Heart right ventricle (tissue), 16 donors: ENCODE measurements around the gene MEN1. TPM values are rescaled to one million over a fixed set of nuclear protein-coding genes. Genes with fewer than 3 reads are reported as not detected.

Source experiments
- ATAC-seq, 8 donors: fragments of 200-7000 bp; cut with Tn5 transposase; one replicate each; pipeline ENCODE4 v1.9.1; 2020; ENCODE audit warnings: mild to moderate bottlenecking in 8 of 8, moderate library complexity in 8 of 8, moderate number of reproducible peaks in 1 of 8
- DNase-seq, 2 donors: peaks; one replicate each; pipeline ENCODE4 v3.0.0-alpha.2; 2020
- H3K27ac ChIP-seq, 10 donors: fragments of 200-600 bp; sonication (generic) in 2 of 10; one replicate each; pipeline versions ENCODE4 v1.5.0 to v1.8.0; 2020 to 2022; ENCODE audit warnings: mild to moderate bottlenecking in 3 of 10
- H3K27me3 ChIP-seq, 7 donors: fragments of 200-600 bp; one replicate each; pipeline ENCODE4 v1.8.0; 2021 to 2022; ENCODE audit warnings: mild to moderate bottlenecking in 2 of 7
- H3K36me3 ChIP-seq, 9 donors: fragments of 200-600 bp; sonication (generic) in 1 of 9; one replicate each; pipeline versions ENCODE4 v1.5.0 to v1.8.0; 2020 to 2022; ENCODE audit warnings: mild to moderate bottlenecking in 2 of 9
- H3K4me1 ChIP-seq, 9 donors: fragments of 200-600 bp; sonication (generic) in 1 of 9; one replicate each; pipeline versions ENCODE4 v1.5.0 to v1.8.0; 2020 to 2022; ENCODE audit warnings: mild to moderate bottlenecking in 4 of 9
- H3K4me3 ChIP-seq, 10 donors: fragments of 200-600 bp; sonication (generic) in 2 of 10; one replicate each; pipeline versions ENCODE4 v1.5.0 to v1.8.0; 2020 to 2022; ENCODE audit warnings: mild to moderate bottlenecking in 7 of 10, moderate library complexity in 2 of 10
- H3K9me3 ChIP-seq, 11 donors: fragments of 200-600 bp in 10 of 11; sonication (generic) in 2 of 11; one replicate each; pipeline versions ENCODE4 v1.5.0 to v1.8.0; 2013 to 2022; ENCODE audit warnings: mild to moderate bottlenecking in 2 of 11, control low read depth in 1 of 11, moderate library complexity in 1 of 11
- CTCF ChIP-seq, 9 donors: fragments of 200-600 bp; sonication (generic) in 2 of 9; IDR thresholded peaks; one replicate each; pipeline versions ENCODE4 v1.5.0 to v1.8.0; 2021 to 2022; ENCODE audit warnings: antibody characterized with exemption in 9 of 9, mild to moderate bottlenecking in 5 of 9, moderate library complexity in 1 of 9
- WGBS, 2 donors: extraction: QIAGEN DNeasy Blood & Tissue Kit; methylation state at CpG; one replicate each; pipeline ENCODE4 v1.1.7; 2013; ENCODE audit warnings: inconsistent platforms in 1 of 2; 5-methylcytosine and 5-hydroxymethylcytosine counted together
- intact Hi-C, 10 donors: fragments of 100-400 bp; cut with DNase I; formaldehyde crosslinking; loops; one replicate each; pipeline versions ENCODE4 v1.11.1 to v1.14.2; 2022
- polyA plus RNA-seq, 2 donors: library from polyadenylated mRNA; stranded (reverse); fragments of 200-250 nt; gene quantifications; one replicate each; pipeline ENCODE4 v1.2.3, GENCODE V29; 2013
- total RNA-seq, 10 donors: library from RNA; stranded (reverse); fragmentation: NEBNext Ultra II Directional in 3 of 10; extraction: Animal tissue kit (Norgen Biotek cat#: 25700) in 3 of 10; gene quantifications; one replicate each; pipeline versions ENCODE4 v1.2.1 to v1.2.4, GENCODE V29; 2021 to 2023
- donor health status: Arrhythmogenic right ventricular cardiomyopathy.
- donor health status: ischemic (EF 13 %, LVEDD 7.1; RV severe dilation, severe dysfunction).
- donor health status: healthy with polysubstance abuse.
- donor health status: DM: no; HTN: yes; CAD: no.
- donor health status: DM: no; HTN: no; CAD: no.
- donor health status: ischemic (EF 25% LVEDD 6.9; RV normal size, moderate dysfunction).
- donor health status: ischemic (EF 25% LVEDD 5.7; RV mildly dilated, moderate dysfunction).
- donor health status: healthy.
- donor health status: DM: yes; HTN: yes; CAD: no.
- donor health status: Ischemic cardiomyopathy.
- donor health status: ischemic (EF 35%, LVEDD 5.7; RV mildly dilated, moderate dysfunction).
- donor health status: nonischemic (EF 11% LVEDD 7.7; RV severe dilation, severe dysfunction).
- donor health status: DM: yes; HTN: yes; CAD: no.
- donor health status: PGD.
- donor health status: ischemic (EF 29% LVEDD 5.4; RV normal size, mild dysfunction).
- donor health status: nonischemic (EF 23%, LVEDD 6.1; RV moderate dilation, normal function).

Gene MEN1
- total and polyA plus RNA-seq, 12 donors, result 5.8 to 12.5 (median 8.7) TPM

- 19 to 22% methylated on average over 9 of the region's 9 CpGs for WGBS, 2 donors
- Histone ChIP-seq H3K4me3 (peak overlapping the region in 7 of 10 donors; percentile 32 to 56 (median 43)), H3K27me3 (no peaks in the 10 kb centered on the region), H3K4me1 (peaks cover 25 to 47% (median 38%) of the 10 kb centered on the region in 9 donors), H3K9me3 (no peaks in the 10 kb centered on the region), H3K36me3 (no peaks in the 10 kb centered on the region), H3K27ac (peak overlapping the region in 6 of 10 donors; percentile 12 to 77 (median 32))
- DNase-seq, result no peak
- intact Hi-C loops, result loop anchor here in 9 of 10 donors (2.0 to 10.0 kb wide), 8 partner anchors 42 to 272 kb away; partner anchors contain the start of genes ARL2 (in 4 of the 9), BATF2 (in 1 of the 9), SNX15 (in 1 of the 9) and ZNHIT2 (in 1 of the 9)
- no peak for TF ChIP-seq CTCF (IDR thresholded peaks at IDR 0.05)
- no peak for ATAC-seq
These were observed 34.9 kb upstream of the MEN1 start for GRCh38 chr11:64845129-64845775.

DNA sequence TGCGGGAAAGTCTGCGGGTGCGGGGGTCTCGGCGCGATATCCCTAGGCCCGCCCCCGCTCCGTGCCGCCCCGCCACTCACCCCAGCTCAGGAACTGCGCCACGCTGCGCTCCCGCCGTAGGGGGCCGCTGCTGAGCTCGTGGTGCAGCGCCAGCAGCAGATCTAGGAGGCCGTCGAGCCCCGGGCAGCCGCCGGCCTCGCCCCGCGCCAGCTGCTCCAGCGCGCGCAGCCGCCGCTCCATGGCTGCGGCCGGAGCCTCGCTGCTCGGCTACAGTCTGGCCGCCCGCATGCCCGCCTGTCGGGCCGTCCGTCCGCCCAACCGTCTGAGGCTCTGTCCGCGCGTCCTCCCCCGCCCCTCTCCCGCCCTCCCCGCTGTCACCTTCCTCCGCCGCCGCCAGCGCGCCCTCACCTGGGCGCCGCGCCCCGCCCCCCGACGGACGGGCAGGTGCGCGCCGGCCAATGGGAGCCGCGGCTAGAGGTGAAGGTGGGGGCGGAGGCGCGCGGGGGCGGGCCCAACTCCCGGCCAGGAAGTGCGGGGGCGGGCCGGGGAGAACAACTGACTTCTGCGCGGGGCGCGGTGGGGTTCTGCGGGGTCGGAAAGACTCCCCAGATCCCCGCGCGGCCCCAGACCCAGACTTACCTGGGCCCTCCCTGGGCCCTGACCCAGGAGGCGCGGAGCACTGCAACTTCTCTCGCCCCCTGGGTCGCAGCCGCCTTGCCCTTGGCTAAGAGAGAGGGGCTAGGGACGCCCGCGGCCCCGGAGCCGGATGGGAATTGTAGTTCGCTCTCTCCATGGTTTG is 34.2 kb upstream of the MEN1 start, which contains the start of gene CDC42BPG:
Gene CDC42BPG (minus strand): TSS at position 324 of the 799 bp plus-strand sequence. CDS start 84 bp downstream, at position 240.
- Histone ChIP-seq H3K36me3 (no peaks in the 10 kb centered on the region), H3K4me1 (peaks cover 23 to 40% (median 31%) of the 10 kb centered on the region in 9 donors), H3K27me3 (no peaks in the 10 kb centered on the region), H3K9me3 (no peaks in the 10 kb centered on the region), H3K27ac (peak within 1 kb of the TSS in 6 of 10 donors; percentile 12 to 77 (median 32)), H3K4me3 (peak within 1 kb of the TSS in 9 of 10 donors; percentile 32 to 56 (median 42))
- ATAC-seq, result peak in 7 of 8 donors; percentile 23 to 67 (median 48)
- 2% methylated on average over 73 to 96 of the region's 96 CpGs for WGBS, 2 donors
- intact Hi-C loops, result loop anchor here in 9 of 10 donors (2.0 to 10.0 kb wide), 8 partner anchors 42 to 273 kb away; partner anchors contain the start of genes ARL2 (in 4 of the 9), BATF2 (in 1 of the 9), SNX15 (in 1 of the 9) and ZNHIT2 (in 1 of the 9)
- TF ChIP-seq CTCF (IDR thresholded peaks at IDR 0.05), result peak; percentile 38 to 79 (median 68)
- DNase-seq, result peak in 1 of 2 donors; percentile 76

DNA sequence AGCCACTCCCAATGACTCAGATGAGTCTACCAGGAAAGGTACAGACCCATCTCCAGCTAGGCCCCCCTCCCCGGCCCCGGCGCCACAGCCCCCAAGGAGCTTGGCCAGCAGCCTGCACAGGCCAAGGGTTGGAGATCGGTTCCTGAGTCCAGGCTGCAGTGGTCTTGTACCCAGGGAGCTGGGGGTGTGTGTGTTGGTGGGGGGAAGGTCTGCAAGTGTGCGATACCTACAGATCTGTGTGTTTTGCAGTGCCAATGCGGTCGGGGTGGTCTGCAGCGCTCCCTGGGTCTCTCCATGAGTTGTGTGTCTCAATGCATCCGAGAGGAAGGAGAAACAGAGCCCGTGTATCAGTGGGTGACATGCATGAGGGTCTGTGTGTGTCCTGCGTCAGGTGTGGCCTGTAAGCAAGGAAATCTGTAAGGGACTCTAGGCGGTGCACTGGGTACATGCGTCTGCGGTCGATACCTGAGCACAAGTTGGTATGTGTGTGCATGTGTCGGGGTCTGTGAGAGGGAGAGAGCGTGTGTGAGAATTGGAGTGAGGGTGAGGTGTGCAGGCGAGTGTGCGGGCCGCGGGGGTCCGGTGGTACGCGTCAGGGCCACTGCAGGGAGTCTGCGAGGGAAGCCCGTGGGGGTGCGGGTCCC is 33.5 kb upstream of the MEN1 start:
- H3K36me3 ChIP-seq, result no peaks in the 10 kb centered on the region
- ATAC-seq, result no peak
- no peak for TF ChIP-seq CTCF (IDR thresholded peaks at IDR 0.05)
- WGBS, 2 donors, result 64 to 65% methylated on average over 27 of the region's 27 CpGs
- intact Hi-C loops, result loop anchor here in 6 of 10 donors (2.0 to 10.0 kb wide), 4 partner anchors 43 to 181 kb away; partner anchors contain the start of genes ARL2 (in 3 of the 6), BATF2 (in 1 of the 6) and SNX15 (in 1 of the 6)
- DNase-seq, result no peak
- H3K27ac ChIP-seq, result no peak overlapping the region
- H3K9me3 ChIP-seq, result no peaks in the 10 kb centered on the region
- H3K27me3 ChIP-seq, result no peaks in the 10 kb centered on the region
- H3K4me3 ChIP-seq, result peak overlapping the region in 7 of 10 donors; percentile 38 to 56 (median 42)
- H3K4me1 ChIP-seq, result peaks cover 16 to 32% (median 24%) of the 10 kb centered on the region in 9 donors
